GM18517 (cell line): ENCODE measurements around the gene LRRC9.
"Not testable (repeated sequence)": the region's sequence is repeated elsewhere in the genome, so short reads cannot be mapped to it uniquely, and the experiment has no call there.

Experiments
- ATAC-seq: cut with Tn5 transposase; IDR thresholded peaks from one replicate; pipeline ENCODE4 v1.9.1; 2021; ENCODE audit warnings: mild to moderate bottlenecking, moderate library complexity; ENCODE audit not compliant: unreplicated experiment

The LRRC9 gene

DNA sequence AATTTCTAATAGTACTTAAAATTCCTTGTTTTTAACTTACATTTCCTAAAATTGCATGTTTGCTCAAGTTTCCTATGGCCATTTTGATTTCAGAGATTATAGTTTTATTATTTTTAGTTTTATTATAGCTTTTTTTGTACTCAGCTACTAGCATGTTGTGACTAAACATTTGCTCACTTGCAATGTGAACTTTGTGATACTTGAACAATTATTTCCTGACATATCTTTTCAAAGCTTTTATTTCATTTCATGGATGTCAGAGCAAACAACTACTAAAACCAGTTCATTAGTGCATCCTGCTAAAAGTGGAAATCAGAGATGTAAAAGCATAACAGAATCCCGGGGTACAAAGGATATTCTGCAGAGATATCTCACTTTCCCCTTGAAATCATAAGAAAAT, 138.1 kb downstream of the LRRC9 start:
- ATAC-seq: no peak

DNA sequence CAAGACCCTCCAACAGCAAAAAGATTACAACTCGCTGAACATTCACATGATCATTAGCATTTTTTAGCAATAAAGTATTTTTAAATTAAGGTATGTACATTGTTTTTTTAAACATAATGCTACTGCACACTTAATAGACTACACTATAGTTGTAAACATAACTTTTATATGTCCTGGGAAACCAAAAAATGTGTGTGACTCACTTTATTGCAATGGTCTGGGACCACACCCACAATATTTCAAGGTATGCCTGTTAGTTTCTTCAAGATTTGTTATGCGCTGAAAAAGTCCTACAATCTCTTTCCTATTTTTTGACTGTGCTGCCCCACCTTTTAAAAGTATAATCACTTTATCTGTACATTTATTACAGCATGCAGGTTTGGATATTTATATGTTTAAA, 141.4 kb downstream of the LRRC9 start:
- ATAC-seq: no peak

DNA sequence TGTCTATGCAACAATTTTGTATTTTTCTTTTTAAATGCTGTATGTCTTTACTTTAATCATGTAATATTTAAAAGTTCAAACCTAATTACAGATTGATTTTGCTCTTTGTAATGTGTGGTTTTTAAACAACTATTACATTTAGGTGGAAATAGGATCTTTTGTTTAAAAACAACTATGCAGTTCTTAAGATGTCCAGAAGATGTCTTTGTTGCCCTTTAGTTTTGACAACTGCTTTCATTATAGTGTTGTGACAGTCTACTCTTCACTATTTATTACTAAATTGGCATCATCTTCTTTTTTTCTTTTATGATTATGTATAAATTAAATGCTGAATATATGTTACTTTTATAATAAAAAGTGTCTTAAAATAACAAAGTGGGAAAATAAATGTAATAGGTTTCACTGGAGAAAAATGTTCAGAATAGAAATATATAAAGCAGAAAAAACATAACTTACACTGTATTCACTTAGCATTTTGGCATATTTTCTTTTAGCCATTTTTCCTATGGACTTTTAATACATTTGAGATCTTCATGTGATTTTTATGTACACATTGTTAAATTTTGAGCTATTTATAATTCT, 144.6 kb downstream of the LRRC9 start:
- no peak for ATAC-seq

DNA sequence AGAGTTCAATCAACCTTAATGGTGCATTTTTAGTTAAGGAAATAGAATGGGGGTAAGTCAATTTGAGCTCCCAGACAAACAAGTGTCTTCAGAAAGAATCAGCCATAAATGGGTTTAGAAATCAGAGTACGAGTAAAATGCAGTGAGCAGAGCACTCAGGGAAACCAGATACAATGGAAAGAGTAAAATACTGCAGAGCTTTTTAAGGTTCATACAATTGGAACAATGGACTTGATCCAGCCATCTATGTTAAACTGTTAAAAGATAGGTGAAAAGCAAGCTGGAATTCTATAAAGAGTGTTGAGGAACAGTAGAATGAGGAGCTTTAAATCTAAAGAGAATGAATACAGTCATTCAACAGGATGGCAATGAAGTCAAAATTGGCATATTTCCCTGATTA, 147.9 kb downstream of the LRRC9 start:
- ATAC-seq: no peak

DNA sequence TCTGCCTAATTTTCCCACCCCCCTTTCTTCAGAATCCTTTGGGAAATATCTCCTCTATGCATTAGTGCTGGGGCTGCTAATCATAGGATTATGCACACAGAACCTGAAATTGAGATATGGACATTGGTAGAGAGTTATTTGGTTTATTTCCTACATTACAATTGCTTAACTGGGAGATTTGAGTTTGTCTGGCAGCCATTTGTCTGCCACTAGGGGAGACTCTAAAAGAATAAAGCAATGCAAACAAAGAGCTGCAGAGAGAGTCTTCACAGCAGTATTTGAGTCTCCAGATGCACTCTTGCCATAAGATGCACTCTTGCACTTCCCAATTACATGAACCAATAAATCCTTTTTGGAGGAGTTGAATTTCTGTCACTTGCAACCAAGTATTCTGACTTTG, 159.8 kb downstream of the LRRC9 start:
- ATAC-seq: no peak

DNA sequence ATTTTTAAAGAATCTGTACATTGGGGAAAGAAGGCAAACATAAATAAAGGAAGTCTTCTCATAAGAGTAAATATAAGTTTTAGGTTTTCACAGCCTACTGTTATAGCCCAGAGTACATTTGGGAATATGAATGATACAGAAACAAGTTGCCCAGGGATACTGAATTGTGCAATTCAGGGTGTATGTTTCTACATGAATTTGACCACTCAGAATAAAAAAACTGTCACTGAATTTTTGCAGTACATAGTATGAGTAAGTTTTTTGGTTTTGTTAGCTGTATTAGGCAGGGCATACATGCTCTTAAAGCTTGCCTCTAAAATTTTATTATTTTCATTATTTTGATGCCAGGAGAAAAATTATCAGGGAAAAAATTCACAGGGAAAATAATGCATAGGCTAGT, 165.1 kb downstream of the LRRC9 start:
- no peak for ATAC-seq

DNA sequence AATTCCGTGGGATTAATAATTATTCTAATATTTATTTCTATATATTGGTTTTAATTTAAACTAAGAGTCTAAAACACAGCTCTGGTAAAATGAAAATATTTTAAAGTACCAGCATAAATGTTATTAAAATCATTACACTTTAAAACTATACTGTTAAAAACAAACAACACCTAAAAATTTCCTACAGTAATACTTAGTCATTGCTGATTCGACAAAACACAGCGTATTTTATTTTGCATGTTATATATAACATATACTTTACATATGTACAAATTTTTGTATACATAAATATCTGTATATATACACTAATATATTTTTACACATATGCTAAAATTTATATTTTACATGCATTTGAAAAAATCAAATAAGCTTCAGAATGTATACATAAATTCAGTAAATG, 165.7 kb downstream of the LRRC9 start:
- no peak for ATAC-seq

DNA sequence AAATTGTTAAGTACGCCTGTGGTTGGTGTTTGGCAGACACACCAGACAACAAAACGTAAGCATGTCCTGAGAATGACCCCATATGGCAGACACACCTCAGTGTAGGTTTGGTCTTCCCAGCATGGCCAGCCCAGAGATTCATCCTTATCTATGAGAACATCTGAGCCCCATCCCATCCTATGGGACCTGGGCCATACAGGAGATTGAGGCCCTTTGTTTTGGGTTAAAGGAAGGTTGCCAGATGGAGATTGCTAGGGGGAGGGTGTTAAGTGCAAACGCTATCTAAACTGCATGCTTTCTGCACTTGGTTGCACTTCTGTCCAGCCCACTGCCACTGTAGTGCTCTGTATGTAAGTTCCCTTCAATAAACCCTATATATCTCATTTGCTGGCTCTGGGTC, 167.7 kb downstream of the LRRC9 start:
- no peak for ATAC-seq

DNA sequence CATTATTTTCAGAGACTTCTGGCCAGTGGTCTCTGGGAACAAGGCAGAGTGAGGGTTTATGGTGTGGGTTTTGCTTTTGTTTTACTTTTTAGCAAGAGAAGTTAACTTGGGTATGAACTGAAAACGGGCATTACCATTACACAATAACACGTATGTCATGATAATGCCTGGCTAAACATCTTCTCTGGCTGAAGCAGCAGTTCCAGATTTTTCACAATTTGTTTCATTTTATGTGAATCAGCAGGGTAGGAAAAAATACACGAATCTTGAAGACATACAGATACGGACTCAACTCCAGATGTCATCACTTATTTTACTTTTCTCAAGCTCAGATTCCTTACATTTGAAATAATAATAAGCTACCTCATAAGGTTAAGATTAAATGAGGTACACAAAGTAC, 169.3 kb downstream of the LRRC9 start:
- ATAC-seq: no peak

DNA sequence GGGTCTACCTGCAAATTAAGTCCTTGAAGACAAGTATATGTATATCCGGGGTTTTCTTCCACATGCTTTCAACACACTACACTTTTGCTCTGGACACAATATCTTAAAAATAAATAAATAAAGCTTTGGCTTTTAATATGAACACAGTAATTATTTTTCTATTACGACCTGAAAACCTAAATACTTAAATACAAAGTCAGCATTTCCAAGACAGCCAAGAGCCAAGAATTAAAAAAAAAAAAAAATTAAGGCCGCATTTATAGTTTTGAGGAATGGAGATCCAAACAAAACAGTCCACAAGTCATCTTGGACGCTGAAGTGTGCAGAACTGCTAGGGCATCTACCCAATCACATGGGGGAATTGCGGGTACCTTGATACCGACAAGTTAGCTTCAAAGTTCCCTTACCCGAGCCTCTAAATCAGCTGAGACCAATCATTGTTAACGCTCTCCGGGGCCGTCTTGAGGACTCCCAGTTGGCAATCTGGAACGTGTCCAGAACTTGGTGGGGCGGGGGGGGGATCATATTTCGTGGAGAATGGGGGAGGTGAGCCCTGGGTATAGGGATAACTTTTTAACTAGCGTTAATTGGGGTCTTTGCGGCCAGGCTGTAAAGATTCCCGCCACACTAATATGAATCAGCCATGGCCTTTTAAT, 171.0 kb downstream of the LRRC9 start:
- ATAC-seq: no peak

DNA sequence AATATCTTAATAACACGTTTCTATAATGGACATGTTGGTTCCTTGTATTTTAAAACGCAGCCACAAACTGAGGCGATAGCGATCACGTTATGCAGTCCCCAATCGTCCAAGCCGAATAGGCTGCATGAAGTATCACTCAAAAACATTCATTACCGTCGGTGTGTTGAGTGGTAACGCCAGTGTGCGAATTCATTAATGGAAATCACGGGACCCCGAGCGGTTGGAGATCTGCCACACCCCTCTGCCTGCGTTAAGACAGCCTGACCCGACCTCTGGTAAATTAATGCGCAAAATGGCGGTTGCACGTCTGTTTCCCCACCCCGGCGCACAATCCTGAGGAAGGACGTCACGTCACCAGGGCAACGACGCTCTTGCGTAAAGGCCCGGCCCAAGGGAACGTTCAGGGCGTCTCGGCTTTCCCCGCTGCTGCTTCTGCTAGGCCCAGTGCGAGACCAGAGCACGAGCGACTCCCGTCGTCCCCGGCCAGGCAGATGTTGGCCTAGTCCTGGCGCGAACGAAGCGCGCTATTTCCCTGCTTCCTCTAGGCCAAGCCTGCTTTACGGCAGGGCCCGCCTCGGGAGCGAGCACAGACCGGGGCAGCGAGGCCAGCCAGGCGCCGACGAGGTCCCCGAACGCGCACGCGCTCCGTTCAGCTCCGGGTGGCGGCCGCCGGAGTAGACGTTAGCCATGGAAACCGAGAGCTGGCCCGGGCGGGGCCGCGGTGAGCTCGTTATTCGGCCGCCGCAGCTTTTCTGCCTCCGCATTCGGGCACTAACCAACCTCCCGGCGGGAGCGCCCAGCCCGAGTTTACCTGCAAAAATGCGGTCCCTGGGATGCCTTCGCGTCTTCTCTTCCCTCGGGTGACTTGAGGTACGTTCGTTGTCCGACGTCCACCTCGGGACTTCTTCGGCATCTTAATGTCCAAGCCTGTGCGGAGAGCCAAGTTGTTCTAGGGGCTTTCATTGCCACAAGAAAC, 171.9 kb downstream of the LRRC9 start, which contains the start of gene PCNX4:
Gene PCNX4, plus strand, starts transcription at position 374 of the 976 bp plus-strand sequence. CDS start 15,716 bp downstream, outside the sequence.
- ATAC-seq: peak; percentile 94

DNA sequence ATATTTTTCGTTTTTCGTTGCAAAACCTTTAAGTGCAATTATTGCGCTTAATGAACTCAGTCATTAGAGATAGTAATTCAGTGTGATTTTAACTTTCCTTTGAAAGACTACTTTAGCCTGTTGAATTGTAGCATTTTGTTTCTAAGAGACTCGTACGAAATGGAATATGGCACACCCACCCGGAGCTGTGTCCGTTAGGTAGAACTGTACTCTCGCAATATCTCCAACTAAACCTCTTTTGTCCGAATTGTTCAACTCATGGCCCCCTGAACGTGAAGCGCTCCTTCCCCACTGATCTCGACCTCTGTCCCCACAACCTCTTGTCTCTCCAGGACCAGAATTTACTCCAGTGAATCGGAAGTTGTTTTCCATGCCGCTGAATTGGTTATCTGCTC, 172.6 kb downstream of the LRRC9 start:
- no peak for ATAC-seq

DNA sequence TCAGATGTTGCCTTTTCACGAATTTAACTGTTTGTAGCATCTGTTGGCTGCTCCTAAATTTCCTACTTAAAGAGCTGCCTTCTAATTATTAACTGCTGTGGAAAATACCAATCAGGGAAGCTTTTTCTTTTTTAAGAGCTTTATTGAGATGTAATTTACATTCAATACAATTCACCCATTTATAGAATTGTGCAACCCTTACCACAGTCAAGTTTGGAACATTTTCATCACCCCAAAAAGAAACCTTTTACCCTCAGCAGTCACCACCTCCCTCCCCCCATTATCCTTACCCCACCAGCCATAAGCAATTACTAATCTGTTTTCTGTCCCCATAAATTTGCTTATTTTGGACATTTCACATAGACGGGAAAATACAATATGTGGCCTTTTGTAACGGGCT, 173.1 kb downstream of the LRRC9 start:
- ATAC-seq: no peak

DNA sequence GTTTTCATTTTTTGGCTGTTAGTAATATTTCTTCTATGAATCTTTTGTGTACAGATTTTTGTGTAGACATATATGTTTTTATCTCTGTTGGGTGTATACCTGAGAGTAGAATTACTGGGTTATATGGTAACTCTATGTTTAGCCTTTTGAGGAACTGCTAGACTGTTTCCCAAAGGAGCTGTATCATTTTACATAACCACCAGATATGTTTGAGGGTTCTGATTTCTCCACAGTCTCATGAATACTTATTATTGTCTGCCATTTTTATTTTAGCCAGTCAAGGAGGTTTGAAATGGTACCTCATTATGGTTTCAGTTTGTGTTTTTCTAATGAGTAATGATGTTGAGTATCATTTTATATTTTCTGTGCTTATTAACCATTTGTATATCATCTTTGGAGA, 173.7 kb downstream of the LRRC9 start:
- ATAC-seq: no peak

DNA sequence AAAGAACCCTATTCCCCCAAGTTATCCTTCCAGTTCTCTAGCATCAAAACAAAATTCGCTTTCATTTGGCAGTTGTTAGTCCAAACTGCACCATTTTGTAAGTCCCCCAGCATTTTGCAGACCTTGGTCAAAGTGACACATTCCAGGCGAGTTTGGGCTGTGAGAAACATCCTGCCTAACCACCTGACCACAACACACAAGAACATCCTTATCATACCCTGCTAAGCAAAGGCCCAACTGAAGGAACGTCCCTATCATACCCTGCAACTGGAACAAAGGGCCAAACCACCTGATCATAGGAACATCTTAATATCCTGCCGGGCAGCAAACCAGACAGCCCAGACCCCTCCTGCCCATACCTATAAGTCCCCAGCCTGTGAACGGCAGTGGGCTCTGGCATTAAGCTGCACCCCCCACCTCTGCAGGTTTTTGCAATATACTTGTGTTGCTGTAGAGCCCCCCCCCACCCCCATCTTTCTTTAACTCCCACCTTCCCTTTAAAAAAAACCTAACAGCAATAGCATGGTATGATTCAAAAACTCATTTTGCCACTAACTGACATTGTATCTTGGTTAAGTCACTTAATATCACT, 174.5 kb downstream of the LRRC9 start:
- ATAC-seq: no peak

DNA sequence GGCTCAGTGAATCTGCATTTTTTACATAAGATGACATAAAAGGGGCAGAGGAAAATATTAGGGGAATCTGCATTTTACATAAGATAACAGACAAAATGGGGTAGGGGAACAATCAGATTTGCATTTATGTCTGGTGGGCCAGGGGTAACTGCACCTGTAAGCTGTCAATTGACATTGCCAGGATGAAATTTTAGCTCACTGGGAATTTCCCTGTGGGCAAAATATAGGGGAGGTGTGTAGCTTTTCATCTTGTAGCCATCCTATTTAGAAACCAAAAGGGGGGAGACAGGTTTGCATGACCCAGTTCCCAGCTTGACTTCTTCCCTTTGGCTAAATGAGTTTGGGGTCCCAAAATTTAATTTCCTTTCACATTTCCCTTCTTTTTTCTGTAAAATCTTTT, 175.3 kb downstream of the LRRC9 start:
- ATAC-seq: no peak

DNA sequence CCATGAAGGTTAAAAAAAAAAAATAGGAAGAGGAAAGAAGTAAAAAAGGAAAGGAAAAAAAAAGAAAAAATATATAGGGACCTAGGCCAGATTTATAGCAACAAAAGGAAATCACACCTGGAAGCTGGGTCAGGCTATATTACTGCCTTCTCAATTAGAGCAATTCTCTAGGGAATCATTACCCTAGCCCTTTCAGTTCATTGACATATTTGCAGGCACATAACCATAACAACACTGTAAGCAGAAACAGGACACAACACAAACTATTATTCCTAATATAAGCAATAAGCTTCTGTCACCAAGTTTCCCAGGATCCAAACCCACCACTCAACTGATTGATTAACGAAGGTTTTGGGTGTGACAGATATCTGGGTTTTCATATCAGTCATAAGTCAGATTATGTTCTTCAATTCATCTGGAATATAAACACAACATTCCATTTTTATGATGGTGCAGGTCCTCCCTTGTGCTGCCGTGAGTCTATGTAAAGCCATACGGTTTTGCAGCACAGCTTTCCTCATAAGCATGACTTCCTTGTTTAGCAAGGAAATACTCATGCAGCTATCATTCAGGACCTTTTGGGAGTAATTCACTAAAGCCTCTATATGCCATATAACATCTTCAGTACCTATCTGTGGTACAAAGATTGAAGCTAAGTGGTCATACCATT, 176.0 kb downstream of the LRRC9 start:
- ATAC-seq: no peak

DNA sequence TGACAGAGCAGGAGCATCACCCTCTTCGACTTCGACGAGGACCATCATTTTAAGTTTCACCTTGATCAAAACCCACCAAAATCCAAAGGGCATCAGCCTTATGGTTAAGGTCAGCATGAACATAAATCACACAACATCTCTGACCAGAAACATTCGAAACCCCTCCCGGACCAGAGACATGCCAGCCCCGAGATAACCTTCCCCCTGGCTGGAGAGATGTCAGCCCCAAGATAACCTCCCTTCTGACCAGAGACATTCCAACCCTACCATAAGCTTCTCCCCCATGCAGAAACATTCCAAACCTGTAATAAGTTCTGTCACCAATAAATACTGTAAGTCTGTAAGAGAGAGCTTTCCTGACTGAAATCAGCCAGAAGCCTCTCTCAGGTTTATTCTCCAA, 178.0 kb downstream of the LRRC9 start:
- no peak for ATAC-seq

DNA sequence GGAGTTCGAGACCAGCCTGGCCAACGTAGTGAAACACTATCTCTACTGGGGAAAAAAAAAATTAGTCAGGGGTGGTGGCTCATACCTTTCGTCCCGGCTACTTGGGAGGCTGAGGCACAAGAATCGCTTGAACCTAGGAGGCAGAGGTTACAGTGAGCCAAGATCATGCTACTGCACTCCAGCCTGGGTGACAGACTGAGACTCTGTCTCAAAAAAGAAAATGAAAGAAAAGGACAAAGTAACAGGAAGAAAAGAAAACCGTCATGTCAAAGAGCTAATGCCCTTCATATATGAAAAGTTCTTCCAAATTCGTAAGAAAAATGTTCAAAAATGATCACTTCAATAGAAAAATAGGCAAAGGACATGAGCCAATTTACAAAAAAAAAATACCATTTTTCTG, 179.9 kb downstream of the LRRC9 start:
- ATAC-seq: not testable (repeated sequence)

DNA sequence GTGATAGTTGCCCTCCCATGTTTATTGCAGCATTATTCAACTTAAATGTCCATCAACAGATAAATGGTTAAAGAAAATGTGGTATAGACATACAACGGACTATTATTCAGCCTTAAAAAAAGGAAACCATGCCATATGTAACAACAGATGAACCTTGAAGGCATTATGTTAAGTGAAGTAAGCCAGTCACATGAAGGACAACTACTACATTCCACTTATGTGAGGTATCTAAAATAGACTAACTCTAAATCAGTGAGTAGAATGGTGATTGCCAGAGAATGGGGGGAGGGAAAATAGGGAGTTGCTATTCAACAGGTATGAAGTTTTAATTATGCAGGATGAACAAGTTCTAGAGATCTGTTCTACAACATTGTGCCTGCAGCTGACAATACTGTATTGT, 181.8 kb downstream of the LRRC9 start:
- no peak for ATAC-seq

DNA sequence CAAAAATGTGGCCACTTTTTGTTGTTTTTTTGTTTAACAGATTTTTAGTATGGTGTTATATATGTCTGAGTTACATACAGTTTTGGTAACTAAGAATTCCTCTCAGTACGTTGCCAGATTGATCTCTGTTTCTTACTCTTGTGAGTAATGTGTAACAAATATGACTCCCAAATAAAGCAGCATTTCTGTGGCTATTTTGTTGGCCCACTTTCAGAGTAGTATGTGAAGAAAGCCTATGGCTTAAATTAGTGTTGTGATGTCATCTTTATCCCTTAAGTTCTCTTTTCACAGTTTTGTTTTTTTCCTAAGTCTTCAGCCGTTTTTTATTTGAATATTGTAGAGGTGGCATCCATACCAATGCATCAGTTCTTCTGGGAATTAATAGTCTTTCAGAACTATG, 182.4 kb downstream of the LRRC9 start:
- no peak for ATAC-seq
